NCI-H2227 (cell line): Measurements from ENCODE around the gene METTL6.
"Not testable (repeated sequence)": the region's sequence is repeated elsewhere in the genome, so short reads cannot be mapped to it uniquely, and the experiment has no call there.

Source experiments
- DNase-seq: peaks from one replicate; lab custom pipeline; 2025; ENCODE audit not compliant: unreplicated experiment; lab: John Stamatoyannopoulos, UW

Gene METTL6

GRCh38 chr3:15405448-15406050 lies 21.8 kb downstream of the METTL6 start:
- peak; percentile 48 for DNase-seq

- DNase-seq, result no peak
These were observed 22.6 kb downstream of the METTL6 start for GRCh38 chr3:15404767-15405166.

GRCh38 chr3:15403965-15404364 lies 23.4 kb downstream of the METTL6 start:
- DNase-seq, result no peak

- DNase-seq, result no peak
These were observed 23.8 kb downstream of the METTL6 start for GRCh38 chr3:15403495-15403894.

GRCh38 chr3:15401936-15402335 lies 25.4 kb downstream of the METTL6 start:
- no peak for DNase-seq

GRCh38 chr3:15399970-15400369 lies 27.4 kb downstream of the METTL6 start:
- no peak for DNase-seq

GRCh38 chr3:15398731-15399133 lies 28.6 kb downstream of the METTL6 start:
- DNase-seq, result not testable (repeated sequence)

GRCh38 chr3:15393252-15393651 lies 34.1 kb downstream of the METTL6 start:
- DNase-seq, result not testable (repeated sequence)

- no peak for DNase-seq
These were observed 36.3 kb downstream of the METTL6 start for GRCh38 chr3:15391007-15391406.

- no peak for DNase-seq
These were observed 36.9 kb downstream of the METTL6 start for GRCh38 chr3:15390460-15390859.

- not testable (repeated sequence) for DNase-seq
These were observed 39.0 kb downstream of the METTL6 start for GRCh38 chr3:15388335-15388734.

- no peak for DNase-seq
These were observed 39.6 kb downstream of the METTL6 start for GRCh38 chr3:15387735-15388134.

- DNase-seq, result no peak
These were observed 40.2 kb downstream of the METTL6 start for GRCh38 chr3:15387171-15387581.

GRCh38 chr3:15386654-15386955 lies 40.7 kb downstream of the METTL6 start:
- DNase-seq, result not testable (repeated sequence)

GRCh38 chr3:15385901-15386653 lies 41.3 kb downstream of the METTL6 start:
- no peak for DNase-seq

GRCh38 chr3:15385238-15385695 lies 42.1 kb downstream of the METTL6 start:
- not testable (repeated sequence) for DNase-seq

GRCh38 chr3:15384510-15385237 lies 42.7 kb downstream of the METTL6 start:
- DNase-seq, result no peak

GRCh38 chr3:15382405-15382923 lies 44.9 kb downstream of the METTL6 start:
- DNase-seq, result no peak

GRCh38 chr3:15380980-15381890 lies 46.1 kb downstream of the METTL6 start:
- no peak for DNase-seq

- DNase-seq, result peak; percentile 92
These were observed 49.2 kb downstream of the METTL6 start for GRCh38 chr3:15377961-15378791.
